HG03175 (cell line): ENCODE measurements around the gene RPAP2.
A peak's percentile ranks its signal among the peaks of the same experiment; 100 is the strongest.
"Not testable (repeated sequence)": the region's sequence is repeated elsewhere in the genome, so short reads cannot be mapped to it uniquely, and the experiment has no call there.

ENCODE experiments used
- ATAC-seq: cut with Tn5 transposase; IDR thresholded peaks from one replicate; pipeline ENCODE4 v1.9.1; 2021; ENCODE audit warnings: mild to moderate bottlenecking, moderate library complexity; ENCODE audit not compliant: unreplicated experiment

Gene RPAP2

DNA sequence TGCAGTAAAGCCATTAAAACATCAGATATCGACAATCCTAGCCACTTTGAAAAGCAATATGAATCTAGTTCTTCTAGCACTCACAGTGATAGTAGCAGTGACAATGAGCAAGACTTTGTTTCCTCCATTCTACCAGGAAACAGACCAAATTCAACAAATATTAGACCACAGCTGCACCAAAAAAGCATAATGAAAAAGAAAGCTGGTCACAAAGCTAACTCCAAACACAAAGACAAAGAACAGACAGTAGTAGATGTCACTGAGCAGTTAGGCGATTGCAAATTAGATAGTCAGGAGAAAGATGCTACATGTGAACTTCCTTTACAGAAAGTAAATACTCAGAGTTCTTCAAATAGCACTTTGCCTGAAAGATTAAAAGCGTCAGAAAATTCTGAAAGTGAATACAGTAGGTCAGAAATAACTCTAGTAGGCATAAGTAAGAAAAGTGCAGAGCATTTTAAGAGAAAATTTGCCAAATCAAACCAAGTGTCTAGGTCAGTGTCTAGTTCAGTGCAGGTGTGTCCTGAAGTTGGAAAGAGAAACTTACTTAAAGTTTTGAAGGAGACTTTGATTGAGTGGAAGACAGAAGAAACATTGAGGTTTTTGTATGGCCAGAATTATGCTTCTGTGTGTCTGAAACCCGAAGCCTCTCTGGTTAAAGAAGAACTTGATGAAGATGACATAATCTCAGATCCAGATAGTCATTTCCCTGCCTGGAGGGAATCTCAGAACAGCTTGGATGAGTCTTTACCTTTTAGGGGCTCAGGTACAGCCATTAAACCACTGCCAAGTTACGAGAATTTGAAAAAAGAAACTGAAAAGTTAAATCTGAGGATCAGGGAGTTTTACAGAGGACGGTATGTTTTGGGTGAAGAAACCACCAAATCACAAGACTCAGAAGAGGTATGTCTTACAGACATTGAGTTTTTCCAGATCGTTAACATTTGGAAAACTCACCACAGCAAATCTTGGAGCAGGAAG, 24.9 kb downstream of the RPAP2 start:
- ATAC-seq, result no peak

DNA sequence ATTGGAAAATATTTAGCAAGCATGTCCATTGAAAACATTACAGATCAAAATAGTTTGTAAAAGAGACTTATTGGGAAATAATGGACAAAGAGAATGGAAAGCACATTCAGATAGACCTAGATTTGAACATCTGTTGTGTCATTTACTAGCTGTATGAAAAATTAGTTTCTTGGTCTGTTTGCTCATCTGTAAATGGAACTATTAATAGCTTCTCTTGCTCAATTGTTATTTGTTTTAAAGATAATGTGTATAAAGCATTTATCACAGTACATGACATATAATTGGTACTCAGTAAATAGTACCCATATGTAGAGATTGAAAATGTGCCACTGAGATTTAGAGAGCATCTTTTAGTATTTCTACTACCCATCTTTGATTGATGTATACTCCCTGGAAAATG, 25.9 kb downstream of the RPAP2 start:
- ATAC-seq, result no peak

DNA sequence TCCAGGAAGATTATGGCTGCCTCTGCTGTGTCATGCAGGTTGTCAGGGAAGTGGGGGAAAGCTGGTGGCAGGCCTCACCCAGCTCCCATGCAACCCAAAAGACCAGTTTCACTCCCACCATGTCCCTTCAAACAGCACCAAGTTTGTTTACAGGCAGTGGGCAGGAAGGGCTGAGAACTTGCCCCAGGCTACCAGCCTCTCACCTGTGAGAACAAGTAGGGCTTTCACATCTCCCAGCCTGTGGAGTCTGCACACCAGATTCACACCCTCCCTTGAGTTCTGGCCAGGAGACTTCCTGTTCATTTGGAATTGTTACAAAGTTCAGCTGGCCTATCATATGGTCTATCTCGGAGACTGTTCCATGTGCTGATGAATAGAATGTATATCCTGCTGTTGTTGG, 27.8 kb downstream of the RPAP2 start:
- ATAC-seq, result no peak

DNA sequence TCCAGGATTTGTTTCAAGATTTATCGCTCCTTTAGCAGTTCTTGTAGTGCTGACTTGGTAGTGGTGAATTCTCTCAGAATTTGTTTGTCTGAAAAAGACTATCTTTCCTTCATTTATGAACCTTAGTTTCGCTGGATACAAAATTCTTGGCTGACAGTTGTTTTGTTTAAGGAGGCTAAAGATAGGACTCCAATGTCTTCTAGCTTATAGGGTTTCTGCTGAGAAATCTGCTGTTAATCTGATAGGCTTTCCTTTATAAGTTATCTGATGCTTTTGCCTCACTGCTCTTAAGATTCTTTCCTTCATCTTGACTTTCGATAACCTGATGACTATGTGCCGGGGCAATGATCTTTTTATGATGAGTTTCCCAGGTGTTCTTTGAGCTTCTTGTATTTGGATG, 28.9 kb downstream of the RPAP2 start:
- no peak for ATAC-seq

DNA sequence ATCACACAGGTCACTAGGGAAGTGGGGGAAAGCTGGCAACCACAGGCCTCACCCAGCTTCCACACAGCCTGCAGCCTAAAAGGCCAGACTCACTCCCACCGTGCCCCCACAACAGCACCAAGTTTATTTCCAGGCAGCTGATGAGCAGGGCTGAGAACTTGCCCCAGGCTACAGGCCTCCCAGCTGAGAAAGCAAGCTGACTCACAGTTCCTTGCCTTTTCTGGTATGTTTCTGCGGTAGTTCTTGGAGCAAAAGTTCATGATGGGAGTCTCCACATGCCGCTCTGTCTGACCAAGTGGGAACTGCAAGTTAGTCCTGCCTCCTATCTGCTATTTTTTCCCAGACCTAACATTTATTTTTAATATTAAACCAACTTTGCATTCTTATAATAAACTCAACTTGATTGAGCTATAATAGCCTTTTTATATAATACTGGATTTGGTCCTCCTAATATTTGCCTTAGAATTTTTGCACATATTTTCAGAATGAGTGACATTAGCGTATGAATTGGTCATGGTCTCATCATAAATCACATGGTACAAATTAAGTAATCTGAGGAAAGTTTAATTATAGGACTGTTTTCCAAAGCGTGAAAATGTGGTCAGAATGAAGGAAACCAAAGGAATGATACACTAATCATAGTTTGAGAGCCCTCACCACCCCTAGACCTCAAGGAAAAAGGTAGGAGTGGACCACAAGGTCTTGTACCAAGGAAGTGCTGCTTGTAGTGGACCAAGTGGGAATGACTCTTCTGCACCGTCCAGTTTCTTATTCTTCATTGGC, 30.7 kb downstream of the RPAP2 start:
- no peak for ATAC-seq

DNA sequence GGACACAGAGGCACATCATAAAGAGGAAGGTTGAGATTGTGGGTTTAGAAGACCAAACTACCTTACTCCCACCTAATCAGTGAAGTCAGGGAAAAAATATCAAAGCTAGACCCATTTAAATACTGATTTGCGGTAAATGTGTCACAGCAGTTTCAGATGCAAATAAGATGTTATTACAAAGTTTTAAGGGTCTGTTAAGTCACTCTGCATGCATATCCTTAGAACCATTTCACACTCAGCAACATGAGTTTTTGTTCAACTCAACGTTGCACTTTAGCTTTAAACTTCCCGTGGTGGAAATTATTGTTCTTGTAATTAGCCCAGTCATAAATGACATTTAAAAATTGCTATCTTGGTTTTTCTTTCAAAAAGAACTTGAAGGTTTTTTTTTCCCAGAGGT, 34.8 kb downstream of the RPAP2 start:
- ATAC-seq, result no peak

DNA sequence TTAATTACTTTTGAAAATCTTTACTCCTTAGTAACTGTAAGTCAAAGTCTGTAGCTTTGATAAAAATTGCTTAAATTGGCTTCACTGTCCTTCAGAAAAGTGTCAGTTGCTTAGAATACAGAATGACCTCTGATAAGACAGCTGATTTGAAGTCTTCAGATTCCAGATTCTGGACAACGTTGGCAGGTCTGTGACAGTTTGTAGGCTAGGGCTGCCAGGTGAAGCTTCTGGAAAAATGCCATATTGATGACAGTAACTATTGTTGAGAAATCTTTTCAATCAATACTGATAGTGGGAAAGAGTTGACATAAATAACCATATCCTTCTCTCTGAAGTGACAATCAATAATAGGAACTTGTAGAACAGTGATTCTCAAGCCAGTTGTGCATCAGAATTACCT, 41.3 kb downstream of the RPAP2 start:
- ATAC-seq, result no peak

DNA sequence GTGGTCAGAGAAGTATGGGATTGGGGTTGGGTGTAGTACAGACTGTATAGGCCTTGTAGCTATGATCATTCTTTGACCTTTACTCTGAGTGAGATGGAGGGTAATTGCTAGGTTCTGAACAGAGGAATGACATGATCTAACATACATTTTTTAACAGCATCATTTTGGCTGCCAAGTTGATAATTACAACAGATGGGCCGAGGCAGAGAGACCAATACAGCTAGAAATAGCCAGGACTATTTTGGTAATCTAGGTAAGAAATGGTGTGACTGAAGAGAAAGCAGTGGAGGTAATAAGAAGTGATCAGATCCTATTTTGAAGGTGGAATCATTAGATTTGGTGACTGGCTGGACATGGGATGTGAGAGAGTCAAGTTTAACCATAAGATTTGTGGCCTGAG, 43.5 kb downstream of the RPAP2 start:
- ATAC-seq, result no peak

DNA sequence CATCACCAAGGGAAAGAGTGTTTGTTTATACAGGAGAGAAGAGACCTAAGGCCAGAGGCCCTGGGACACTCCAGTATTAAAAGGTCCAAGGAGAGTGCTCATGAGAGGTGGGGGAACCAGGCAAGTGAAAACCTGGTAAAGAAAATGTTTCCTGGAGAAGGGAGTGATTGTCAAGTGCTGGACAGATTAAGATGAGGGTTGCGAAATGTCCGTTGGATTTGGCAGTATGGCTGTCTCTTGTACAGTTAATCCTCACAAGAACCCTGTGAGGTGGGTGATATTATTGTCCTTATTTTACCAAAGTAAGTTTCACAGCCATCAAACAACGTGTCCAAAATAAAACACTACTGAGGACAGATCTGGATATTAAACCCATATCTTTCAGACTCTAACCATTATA, 44.2 kb downstream of the RPAP2 start:
- no peak for ATAC-seq

DNA sequence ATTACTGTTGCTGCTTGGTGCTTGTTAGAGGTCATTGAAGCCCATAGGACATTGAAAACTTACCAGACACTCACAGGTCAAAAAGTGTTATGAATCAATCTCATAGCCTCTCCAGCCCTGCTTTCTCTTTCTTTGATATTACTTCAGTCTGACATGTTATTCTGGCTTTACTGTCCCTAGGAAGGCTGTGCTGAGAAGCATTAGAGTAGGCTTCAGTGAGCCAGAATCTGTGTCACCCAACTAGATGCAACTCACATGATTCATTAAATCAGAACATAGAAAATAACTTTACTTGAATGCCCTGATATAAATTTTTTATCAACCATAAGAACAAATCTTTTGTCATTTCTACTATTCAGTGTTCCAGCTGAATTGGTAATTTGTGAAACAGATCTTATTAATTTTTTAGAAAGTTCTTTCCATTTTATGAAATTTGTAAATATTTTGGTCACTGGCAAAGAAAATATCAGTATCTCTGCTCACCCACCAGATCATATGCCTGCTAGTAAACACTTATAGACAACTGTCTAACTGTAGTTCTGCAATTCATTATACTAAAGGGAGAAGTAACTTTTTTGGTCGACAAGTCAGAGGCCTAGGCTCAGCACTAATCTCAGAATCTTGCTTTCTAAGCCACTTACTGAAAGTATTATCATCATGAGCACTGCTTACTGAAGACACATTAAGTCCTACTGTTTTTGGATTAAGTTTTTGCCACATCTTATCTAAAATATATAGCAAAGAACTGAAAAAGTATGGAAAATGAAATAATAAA, 48.2 kb downstream of the RPAP2 start:
- no peak for ATAC-seq

DNA sequence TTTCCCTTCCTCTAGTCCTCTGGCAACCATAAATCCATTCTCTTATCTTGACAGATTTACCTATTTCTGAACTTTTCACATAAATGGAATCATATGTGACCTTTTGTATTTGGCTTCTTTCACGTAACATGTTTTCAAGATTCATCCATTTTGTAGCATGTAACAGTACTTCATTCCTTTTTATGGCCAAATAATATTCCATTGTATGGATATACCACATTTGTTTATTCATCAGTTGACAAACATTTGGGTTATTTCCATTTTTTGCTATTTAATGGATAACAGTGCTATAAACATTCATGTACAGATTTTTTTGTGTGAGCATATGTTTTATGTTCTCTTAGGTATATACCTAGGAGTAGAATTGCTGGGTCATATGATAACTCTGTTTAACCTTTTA, 54.0 kb downstream of the RPAP2 start:
- no peak for ATAC-seq

DNA sequence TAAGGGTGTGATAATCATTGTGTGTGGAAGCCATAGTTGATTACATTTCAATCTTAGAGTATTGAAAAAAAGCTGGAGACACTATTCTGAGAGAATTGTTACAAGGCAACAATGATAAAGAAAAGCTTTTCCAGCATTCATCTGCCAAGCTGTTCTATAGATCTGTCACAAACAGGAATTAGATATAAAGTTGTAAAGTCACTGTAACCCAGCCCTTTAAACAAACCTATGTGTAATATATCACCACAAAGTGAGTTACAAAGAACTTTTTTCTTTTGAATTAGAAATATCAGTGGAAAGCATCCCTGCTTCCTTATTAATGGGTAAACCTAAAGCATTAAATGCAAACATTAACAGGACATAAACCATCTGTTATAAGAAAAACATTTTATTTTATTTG, 55.4 kb downstream of the RPAP2 start:
- no peak for ATAC-seq

DNA sequence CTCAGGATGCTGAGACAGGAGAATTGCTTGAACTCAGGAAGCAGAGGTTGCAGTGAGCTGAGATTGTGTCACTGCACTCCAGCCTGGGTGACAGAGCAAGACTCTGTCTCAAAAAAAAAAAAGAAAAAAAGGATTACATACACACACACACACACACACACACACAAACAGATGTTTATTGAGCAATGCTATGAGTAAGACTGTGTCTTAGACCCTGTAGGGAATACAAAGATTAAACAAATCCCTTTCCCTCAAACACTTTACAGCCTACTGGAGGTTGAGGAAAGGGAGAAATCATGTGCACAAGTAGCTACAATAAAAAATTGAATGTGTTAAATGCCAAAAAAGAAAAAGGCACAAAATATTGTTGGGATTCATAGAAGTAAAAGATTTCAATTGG, 58.1 kb downstream of the RPAP2 start:
- ATAC-seq, result no peak

DNA sequence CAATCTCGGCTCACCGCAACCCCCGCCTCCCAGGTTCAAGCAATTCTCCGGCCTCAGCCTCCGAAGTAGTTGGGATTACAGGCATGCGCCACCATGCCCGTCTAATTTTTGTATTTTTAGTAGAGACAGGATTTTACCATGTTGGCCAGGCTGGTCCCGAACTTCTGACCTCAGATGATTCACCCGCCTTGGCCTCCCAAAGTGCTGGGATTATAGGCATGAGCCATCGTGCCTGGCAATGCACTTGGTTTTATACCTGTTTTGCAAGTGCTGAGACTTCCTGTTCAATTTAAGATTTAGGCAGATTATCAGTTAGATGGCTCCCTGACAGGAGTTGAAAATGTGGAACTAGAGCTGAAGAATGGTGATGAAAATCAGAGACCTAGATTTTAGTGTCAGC, 60.5 kb downstream of the RPAP2 start:
- not testable (repeated sequence) for ATAC-seq

DNA sequence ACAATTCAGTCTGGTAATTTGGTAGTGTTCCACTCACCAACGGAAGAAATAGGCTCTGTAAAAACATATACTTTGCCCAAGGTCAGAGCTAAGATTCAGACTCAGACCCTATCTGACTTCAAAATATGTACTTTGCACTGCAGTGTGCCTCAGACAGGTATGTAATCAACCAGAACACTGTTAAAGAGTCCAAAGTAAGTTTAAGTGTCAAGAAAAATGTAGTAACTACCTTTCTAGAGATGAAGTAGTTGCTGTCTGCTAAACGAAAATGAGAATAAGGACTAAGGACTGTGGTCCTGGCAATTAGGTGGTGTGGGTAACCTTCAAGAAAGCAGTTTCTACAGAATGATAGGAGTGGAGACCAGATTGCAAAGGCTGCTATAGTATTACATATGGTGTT, 61.1 kb downstream of the RPAP2 start:
- no peak for ATAC-seq

DNA sequence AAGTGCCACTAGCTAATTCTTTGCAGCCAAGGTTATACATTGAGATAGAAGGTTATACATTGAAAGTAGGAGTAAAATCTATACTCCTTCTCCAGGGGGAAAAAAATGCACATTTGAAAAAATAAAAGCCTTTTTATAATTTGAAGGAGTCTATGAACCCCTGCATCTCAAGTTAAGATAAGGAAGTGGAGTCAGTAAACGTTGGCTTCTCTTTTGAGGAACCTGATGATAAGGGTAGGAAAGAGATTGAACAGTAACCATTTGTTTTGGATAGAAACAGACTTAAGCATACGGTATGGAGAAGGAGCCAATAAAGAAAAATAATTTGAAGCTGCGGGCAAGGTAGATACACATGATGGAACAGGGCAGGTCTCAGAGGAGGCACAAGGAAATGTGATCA, 64.1 kb downstream of the RPAP2 start:
- no peak for ATAC-seq

DNA sequence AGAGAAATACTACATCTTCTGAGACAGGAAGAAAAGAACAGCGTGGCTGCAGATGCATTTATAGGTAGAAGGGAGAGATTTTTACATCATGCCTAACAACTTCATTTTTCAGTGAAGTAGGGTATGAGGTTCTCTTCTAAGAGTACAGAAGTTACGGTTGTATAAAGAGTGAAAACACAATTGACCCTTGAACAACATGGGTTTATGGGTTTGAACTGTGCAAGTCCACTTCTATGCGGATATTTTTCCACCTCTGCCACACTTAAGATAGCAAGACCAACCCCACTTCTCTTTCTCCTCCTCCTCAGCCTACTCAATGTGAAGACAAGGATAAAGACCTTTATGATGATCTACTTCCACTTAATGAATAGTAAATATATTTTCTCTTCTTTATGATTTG, 64.5 kb downstream of the RPAP2 start:
- no peak for ATAC-seq

DNA sequence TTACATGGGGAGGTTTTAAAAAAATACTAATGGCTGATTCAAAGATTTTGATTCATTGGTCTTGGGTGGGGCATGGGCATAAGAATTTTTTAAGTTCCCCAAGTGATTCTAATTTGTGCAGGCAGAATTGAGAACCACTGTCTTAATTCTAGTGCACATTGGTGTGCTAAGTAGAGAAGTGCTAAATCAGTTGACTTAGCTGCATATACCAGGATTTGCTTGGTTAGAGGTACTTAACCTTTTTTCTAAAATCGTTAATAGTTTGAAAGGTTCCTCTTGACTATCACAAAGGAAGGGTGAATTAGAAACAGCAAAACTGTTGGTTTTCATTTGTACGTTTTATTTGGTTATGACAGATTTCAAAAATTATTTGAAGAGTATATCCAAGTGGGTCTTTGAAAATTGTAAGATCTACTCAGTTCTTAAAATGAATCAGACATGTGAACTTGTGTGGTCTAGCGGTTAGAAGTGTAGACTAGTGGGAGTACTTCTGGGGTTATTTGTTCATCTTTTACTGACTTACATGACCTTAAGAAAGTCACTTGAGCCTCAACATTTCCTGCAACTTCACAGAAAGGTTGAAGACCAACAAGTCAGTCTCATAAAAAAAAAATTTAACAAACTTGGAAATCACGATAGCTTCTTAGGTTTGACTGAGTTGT, 66.7 kb downstream of the RPAP2 start:
- peak; percentile 72 for ATAC-seq

DNA sequence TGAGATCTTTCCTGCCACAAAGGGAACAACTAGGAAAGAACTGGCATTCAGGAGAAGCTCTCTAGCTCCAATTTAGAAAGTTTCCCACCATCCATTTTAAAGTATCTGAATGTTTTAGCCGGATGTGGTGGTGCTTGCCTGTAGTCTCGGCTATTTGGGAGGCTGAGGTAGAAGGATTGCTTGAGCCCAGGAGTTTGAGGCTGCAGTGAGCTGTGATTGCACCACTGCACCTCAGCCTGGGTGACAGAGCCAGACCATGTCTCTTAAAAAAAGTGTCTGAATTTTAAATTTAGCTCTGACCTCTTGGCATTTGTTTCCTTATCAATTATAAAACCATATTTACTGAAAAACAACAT, 67.2 kb downstream of the RPAP2 start:
- no peak for ATAC-seq

DNA sequence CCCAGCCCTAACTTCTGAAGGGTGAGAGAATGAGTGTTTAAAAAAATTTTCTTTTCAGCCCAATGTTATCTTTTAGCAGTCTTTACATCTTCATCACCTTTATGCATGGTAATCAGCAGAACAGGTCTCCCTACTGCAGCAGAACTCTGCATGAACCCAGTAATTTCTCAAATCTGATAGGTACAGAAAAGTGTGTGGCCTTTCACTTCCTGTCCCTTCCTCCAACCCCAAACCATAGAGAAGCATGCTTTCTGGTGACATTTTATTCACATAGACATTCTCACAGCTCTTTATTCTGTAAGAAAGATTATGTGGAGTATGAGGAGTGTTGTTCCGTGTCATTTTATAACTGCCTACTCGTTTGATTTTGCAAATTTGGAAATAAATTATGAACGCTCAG, 68.6 kb downstream of the RPAP2 start:
- peak; percentile 45 for ATAC-seq

DNA sequence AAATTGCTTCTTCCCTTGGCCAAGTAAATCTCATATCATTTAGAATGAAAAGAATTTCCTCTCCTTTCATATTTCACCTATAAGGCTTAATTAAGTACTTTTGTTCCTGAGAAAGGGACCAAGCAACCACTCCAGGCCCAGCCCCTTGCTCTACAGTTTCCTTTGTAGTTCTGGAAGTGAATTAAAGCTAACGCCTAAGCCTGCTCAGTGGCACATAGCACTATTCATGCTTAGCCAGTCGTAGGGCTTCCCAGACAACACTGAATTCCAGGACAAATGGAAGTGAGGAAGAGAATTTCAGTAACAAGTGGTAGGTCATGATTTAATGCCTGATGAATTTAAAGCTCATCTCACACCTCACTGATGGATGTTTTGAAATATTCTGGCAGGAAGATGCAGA, 73.3 kb downstream of the RPAP2 start:
- no peak for ATAC-seq
